Panc1 (cell line): ENCODE results near the gene KANSL3.
"Not testable (repeated sequence)": the region's sequence is repeated elsewhere in the genome, so short reads cannot be mapped to it uniquely, and the experiment has no call there.

Source experiments
- CTCF ChIP-seq: fragments of 450-650 bp; IDR thresholded peaks from 2 replicates; pipeline ENCODE4 v1.5.1; 2017; ENCODE audit warnings: mild to moderate bottlenecking
- SIN3A ChIP-seq: IDR thresholded peaks from 2 replicates; pipeline ENCODE4 v1.6.1; 2012; ENCODE audit warnings: low read depth, mild to moderate bottlenecking, low read length, moderate library complexity, borderline replicate concordance; ENCODE audit not compliant: insufficient read depth

- not testable (repeated sequence) for TF ChIP-seq SIN3A, CTCF
These were observed 80.7 kb downstream of the KANSL3 start for GRCh38 chr2:96557421-96557820.
